MV-4-11 (cell line): ENCODE data around the gene POLN.

Experiments
- DNase-seq: peaks from one replicate; lab custom pipeline; 2025; lab: John Stamatoyannopoulos, UW

POLN gene

GRCh38 chr4:2116687-2117400, 125.1 kb downstream of the POLN start:
- no peak for DNase-seq

- DNase-seq = no peak
Observed at GRCh38 chr4:2105559-2105958, 136.4 kb downstream of the POLN start.

- DNase-seq = peak; percentile 37
Observed at GRCh38 chr4:2104556-2105345, 137.2 kb downstream of the POLN start.

GRCh38 chr4:2103843-2104547, 137.9 kb downstream of the POLN start:
- DNase-seq = peak; percentile 64

- DNase-seq = no peak
Observed at GRCh38 chr4:2103127-2103842, 138.6 kb downstream of the POLN start.

DNA sequence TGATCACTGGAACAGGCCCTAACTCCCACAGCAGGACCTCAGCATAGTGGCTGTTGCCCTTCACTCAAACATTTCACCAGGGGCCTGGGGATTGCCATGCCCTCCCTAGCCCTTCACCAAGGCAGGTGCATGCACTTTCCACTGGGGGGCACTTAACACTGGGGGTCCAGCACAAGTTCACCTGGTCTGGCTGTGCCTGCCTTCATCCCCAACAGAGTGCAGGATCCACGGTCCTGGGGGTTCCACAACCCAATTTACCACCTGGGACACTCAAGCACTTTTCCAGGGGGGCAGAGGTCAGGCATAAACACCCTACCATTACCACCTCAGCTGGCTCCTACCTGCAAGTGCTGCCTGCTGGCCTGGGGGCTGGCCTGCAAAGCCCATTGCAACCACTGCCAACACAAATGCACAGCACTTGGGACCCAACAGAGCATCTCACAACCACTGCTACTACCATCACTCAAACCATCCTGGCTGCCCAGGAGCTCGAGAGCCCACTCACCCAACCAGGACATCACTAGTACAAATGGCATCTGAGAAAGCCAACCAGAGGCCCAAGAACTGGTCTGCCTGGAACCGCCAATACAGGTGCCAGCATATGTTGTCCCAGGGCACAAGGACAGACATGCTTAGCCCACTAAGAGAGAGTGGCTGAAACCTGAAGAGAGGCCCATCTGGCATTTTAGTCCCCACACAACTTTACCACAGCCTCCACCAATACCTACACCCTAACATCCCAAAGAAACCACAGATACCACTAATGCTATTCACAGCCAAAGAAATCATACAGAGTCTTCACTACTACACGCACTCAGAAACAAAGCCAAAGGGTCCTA, 139.7 kb downstream of the POLN start:
- no peak for DNase-seq

- no peak for DNase-seq
Observed at GRCh38 chr4:2101346-2102044, 140.4 kb downstream of the POLN start.

- DNase-seq = no peak
Observed at GRCh38 chr4:2096073-2096609, 145.8 kb downstream of the POLN start.

DNA sequence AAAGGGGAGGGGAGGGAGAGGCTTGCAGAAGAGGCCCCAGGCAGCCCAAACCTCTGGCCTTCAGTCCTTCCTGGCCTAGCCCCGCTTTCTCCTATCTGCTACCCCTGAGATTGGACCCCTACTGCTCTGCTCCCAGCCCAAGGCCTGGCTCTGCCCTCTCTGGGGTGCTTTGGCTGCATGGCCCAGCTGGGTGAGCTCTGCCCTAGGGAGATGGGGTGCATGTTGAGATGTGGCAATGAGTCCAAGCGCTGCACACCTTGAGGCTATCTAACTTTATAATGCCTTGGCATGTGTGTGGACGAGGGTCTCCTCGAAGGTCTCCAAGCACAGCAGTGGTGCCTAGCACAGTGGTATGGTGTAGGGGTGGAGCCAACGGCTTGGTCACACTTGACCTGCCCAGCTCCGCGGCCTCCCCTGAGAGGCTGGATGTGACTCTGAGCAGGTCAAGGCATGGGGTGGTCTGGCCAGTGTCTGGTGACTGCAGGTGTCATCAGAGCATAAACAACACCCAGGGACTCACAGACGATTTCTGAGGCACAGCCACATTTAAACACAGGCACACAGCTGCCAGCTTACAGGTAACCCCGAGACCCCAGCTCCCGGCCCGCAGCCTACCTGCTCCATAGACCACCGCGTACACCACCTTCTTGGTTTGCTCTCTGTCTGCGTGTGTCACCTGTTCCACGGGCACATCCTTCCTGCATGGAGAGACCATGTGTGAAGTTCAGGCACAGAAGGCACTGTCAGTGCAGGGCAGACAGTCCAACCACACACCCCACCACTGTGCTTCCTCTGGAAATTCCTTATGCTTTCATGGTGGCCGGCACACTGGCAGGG, 146.5 kb downstream of the POLN start:
- DNase-seq = no peak

- DNase-seq = no peak
Observed at GRCh38 chr4:2094545-2094944, 147.4 kb downstream of the POLN start.

DNA sequence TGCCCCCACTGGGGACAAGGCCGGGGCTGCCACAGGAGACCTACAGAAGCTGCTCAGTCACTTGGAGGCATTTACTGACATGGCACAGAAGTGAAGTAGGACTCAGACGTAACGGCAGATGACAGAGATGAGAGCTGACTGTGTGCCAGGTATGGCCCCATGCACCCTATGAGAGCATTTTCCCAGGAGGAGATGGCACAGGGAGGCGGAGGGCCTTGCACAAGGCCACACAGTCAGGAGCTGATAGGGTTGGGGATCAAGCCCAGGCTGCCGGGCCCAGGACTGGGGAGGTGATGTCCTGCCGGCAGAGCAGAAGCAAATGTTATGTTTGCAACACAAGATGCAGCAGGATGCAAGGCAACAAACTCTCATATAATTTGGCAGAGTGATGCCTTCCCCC, 148.7 kb downstream of the POLN start:
- DNase-seq = no peak

DNA sequence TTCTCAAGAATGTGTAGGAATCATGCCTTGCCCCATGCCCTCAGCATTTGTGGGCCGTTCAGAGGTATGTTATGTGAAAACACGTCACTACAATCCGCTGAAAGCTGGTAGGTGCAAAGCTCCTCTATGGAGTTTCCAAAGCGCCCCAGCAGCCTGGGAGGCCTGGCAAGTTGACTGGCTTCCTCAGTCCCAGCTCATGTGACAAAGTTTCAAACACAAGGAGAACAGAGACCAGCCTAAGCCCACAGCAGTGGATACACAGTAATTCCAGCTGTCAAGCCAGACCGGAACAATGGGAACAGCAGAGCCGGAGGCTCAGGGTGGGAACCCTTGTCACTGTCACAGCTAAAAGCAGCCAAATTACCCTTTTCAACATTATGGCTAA, 149.3 kb downstream of the POLN start:
- DNase-seq = no peak

DNA sequence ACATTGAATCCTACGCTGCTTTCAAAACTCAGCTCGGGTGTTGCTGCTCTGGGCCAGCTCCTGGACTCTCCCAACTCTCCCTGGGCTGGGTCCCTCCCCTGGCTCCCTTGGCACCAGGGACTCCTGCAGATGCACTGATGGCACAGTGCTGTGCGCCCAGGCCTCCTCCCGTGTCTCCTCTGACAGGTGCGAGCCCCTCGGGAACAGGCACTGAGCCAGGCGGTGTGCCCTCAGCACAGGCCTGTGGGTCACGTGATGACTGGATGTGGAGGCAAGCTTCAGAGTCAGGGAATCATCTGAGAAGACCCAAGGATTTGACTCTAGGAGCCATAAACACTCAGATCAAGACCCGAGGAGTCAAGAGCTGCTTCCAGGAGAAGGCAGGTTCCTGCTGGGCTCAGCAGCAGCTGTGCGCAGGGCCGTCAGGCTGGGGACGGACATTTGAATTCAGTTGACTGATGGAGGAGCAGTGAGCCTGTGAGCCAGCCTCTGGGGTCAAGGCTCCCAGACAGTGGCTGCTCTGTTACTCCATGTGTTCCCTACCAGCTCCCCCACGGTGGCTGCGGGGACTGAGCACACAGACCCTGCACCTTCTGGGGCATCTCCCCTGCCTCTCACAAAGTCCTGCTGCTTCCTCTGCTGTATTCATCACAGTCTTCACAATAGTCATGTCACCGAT, 149.8 kb downstream of the POLN start:
- DNase-seq = no peak

GRCh38 chr4:2090642-2091041, 151.3 kb downstream of the POLN start:
- DNase-seq = no peak

DNA sequence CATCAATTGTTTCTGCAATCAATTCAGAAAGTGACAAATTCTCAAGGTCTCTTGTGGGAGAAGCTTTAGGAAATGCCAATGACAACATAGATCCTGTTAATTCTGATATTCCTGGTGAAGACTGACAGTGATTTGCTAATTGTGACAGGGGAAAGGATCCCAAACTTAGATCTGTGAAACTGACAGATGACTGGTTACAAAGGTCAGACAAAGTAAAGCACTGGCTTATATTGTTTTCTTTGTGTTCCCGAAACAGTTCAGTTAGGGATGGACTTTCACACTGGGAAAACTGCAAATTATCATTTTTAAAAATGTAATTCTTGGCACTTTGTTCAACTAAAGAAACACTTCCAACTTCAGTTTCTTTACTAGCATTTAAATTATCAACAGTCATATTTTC, 152.7 kb downstream of the POLN start:
- no peak for DNase-seq

DNA sequence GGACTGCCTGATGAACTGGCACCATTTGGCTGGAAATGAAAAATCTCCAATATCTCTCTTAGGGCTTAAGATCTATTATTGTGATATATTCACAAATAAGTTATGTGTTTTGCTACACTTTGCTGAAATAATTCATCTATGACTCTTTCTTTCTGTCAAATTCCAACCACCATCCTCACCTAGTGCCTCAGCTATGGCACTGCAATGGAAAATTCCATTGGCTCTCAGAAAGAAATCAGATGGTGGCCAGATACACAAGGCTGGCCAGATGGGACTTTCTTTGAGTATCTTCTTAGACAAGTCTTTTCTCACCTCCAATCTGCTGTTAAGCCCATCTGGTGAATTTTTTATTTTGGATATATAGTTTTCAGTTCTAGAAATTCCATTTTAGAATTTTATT, 154.8 kb downstream of the POLN start:
- no peak for DNase-seq

GRCh38 chr4:2085496-2085901, 156.4 kb downstream of the POLN start:
- DNase-seq = no peak

DNA sequence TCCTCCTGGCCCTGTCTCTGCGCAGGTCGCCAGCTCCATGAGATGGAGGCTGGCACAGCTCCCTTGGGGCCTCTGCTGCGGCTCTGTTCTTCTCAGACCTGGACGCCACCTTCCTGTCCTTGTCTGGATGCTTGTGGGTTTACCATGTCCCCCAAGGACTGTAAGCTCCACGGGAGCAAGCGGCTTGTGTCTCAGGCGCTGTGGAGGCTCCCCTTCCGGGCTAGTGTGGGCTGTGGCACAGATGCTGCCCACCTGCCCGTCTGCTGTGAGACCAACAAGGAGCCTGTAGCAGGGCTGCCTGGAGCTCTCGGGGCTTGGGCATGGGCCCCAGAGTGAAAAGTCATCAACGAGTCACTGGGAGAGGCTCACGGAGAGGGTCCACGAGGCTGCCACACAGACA, 157.6 kb downstream of the POLN start:
- DNase-seq = no peak

DNA sequence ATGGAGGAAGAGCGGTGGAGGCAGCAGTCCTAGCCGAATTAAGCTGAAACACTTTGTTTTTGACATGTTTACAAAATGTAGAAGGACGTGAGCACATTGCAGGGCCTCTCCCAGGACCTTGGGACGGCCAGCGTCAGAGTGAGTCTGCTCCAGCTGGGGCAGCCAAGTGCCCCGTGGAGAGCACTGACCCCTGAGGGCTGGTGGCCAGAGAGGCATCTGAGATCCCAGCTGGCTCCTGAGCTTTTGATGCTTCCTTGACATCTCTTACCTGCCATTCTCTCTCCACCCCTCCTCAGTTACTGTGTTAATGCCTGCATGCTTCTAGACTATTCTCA, 158.1 kb downstream of the POLN start:
- DNase-seq = no peak
